Lung (tissue), 12 donors: ENCODE data around the gene KIF5C. TPM values are rescaled to one million over a fixed set of nuclear protein-coding genes. Genes with fewer than 3 reads are reported as not detected.
A peak's percentile ranks its signal among the peaks of the same experiment; 100 is the strongest.

ENCODE experiments used
- ATAC-seq: fragments of 200-7000 bp; cut with Tn5 transposase; one replicate; pipeline ENCODE4 v1.9.1; 2020; ENCODE audit warnings: moderate number of reproducible peaks; ENCODE audit not compliant: insufficient read depth, low FRiP score
- DNase-seq, 3 donors: peaks; one replicate each; pipeline ENCODE4 v3.0.0-alpha.2; 2013 to 2017
- H3K27ac ChIP-seq, 2 donors: one replicate each; pipeline ENCODE4 v1.5.1; 2013; ENCODE audit warnings: mild to moderate bottlenecking in 2 of 2, moderate library complexity in 2 of 2, control low read depth in 1 of 2, inconsistent platforms in 1 of 2, low read depth in 1 of 2, low read length in 1 of 2
- H3K27me3 ChIP-seq, 3 donors: one replicate each; pipeline ENCODE4 v1.5.1; 2013; ENCODE audit warnings: low read length in 2 of 3; ENCODE audit not compliant: control insufficient read depth in 3 of 3, insufficient read depth in 3 of 3
- H3K36me3 ChIP-seq, 4 donors: one replicate each; pipeline ENCODE4 v1.5.1; 2013; ENCODE audit warnings: low read length in 4 of 4, mild to moderate bottlenecking in 1 of 4, moderate library complexity in 1 of 4; ENCODE audit not compliant: control insufficient read depth in 4 of 4, insufficient read depth in 4 of 4
- H3K4me1 ChIP-seq, 5 donors: one replicate each; pipeline ENCODE4 v1.5.1; 2013; ENCODE audit warnings: low read length in 5 of 5, mild to moderate bottlenecking in 2 of 5, moderate library complexity in 1 of 5; ENCODE audit not compliant: control insufficient read depth in 5 of 5, insufficient read depth in 5 of 5
- H3K4me3 ChIP-seq: one replicate; pipeline ENCODE4 v1.5.1; 2013; ENCODE audit warnings: mild to moderate bottlenecking, control low read depth, moderate library complexity
- H3K9ac ChIP-seq, 2 donors: one replicate each; pipeline ENCODE4 v1.5.1; 2013; ENCODE audit warnings: low read length in 2 of 2, control low read depth in 1 of 2; ENCODE audit not compliant: insufficient read depth in 1 of 2
- H3K9me3 ChIP-seq, 4 donors: one replicate each; pipeline ENCODE4 v1.5.1; 2013; ENCODE audit warnings: low read length in 3 of 4, mild to moderate bottlenecking in 1 of 4, moderate library complexity in 1 of 4; ENCODE audit not compliant: control insufficient read depth in 4 of 4, insufficient read depth in 3 of 4
- CTCF ChIP-seq: IDR thresholded peaks from 2 replicates; pipeline ENCODE4 v1.5.1; 2012; ENCODE audit warnings: mild to moderate bottlenecking; ENCODE audit errors: control extremely low read depth, extremely low read depth
- WGBS, 2 donors: extraction: QIAGEN DNeasy Blood & Tissue Kit; methylation state at CpG; one replicate each; pipeline ENCODE4 v1.1.7; 2013; 5-methylcytosine and 5-hydroxymethylcytosine counted together
- polyA plus RNA-seq, 2 donors: library from polyadenylated mRNA; stranded (reverse); fragments of 200-250 nt; gene quantifications; one replicate each; pipeline ENCODE4 v1.2.1, GENCODE V29; 2013
- total RNA-seq, 2 donors: library from RNA; depleted of rRNA in 1 of 2; stranded (reverse); fragments of >200 nt in 1 of 2; gene quantifications; one replicate each; pipeline ENCODE4 v1.2.1, GENCODE V29; 2014 to 2021
- donor health status: control.
- donor health status: control.
- donor health status: Bipolar disorder and iron deficiency.
- donor health status: healthy.
- donor health status: DM: yes; HTN: yes; CAD: no.

The KIF5C gene
- total and polyA plus RNA-seq, 4 donors, result 0.22 to 1.4 (median 0.49) TPM

- ATAC-seq, result no peak
- H3K27ac ChIP-seq, result no peak overlapping the region
- H3K27me3 ChIP-seq, result no peaks in the 10 kb centered on the region
- 81 to 86% methylated on average over 6 of the region's 6 CpGs for WGBS, 2 donors
- no peak overlapping the region for H3K9ac ChIP-seq
- TF ChIP-seq CTCF, result no peak
- no peaks in the 10 kb centered on the region for H3K9me3 ChIP-seq
- DNase-seq, result peak in 1 of 3 donors; percentile 49
- H3K4me1 ChIP-seq, result peaks cover 0 to 30% (median 15%) of the 10 kb centered on the region in 5 donors
- no peaks in the 10 kb centered on the region for H3K36me3 ChIP-seq
- no peak overlapping the region for H3K4me3 ChIP-seq
Observed at GRCh38 chr2:149056541-149057255, 181.7 kb downstream of the KIF5C start.

- Histone ChIP-seq H3K4me3 (no peak overlapping the region), H3K27me3 (no peaks in the 10 kb centered on the region), H3K4me1 (peaks cover 0 to 30% (median 15%) of the 10 kb centered on the region in 5 donors), H3K36me3 (no peaks in the 10 kb centered on the region), H3K9me3 (no peaks in the 10 kb centered on the region), H3K27ac (no peak overlapping the region), H3K9ac (peak overlapping the region in 1 of 2 donors; percentile 59)
- 31 to 71% methylated on average over 5 of the region's 5 CpGs for WGBS, 2 donors
- no peak for TF ChIP-seq CTCF
- ATAC-seq (no peak), DNase-seq (peak in 2 of 3 donors; percentile 92 to 93)
Observed at GRCh38 chr2:149057401-149057800, 182.4 kb downstream of the KIF5C start.

- no peaks in the 10 kb centered on the region for H3K27me3 ChIP-seq
- no peaks in the 10 kb centered on the region for H3K36me3 ChIP-seq
- H3K9ac ChIP-seq, result no peak overlapping the region
- DNase-seq (no peak), ATAC-seq (no peak)
- TF ChIP-seq CTCF, result no peak
- no peak overlapping the region for H3K27ac ChIP-seq
- H3K4me3 ChIP-seq, result no peak overlapping the region
- peaks cover 0 to 30% (median 15%) of the 10 kb centered on the region in 5 donors for H3K4me1 ChIP-seq
- WGBS, 2 donors, result 87 to 88% methylated on average over 5 of the region's 5 CpGs
- H3K9me3 ChIP-seq, result no peaks in the 10 kb centered on the region
Observed at GRCh38 chr2:149058936-149059335, 183.9 kb downstream of the KIF5C start.
